ENCODE measurements around the gene SMARCD2.
"Not testable (repeated sequence)": the region's sequence is repeated elsewhere in the genome, so short reads cannot be mapped to it uniquely, and the experiment has no call there.

SMARCD2 gene

GRCh38 chr17:63842540-63843386 lies at the start of gene SMARCD2:
Gene SMARCD2, minus strand, starts transcription at chr17:63842685. Its CDS starts 11 bp downstream, at chr17:63842674.
- peak; percentile 90 to 91 for ATAC-seq

- ATAC-seq = peak in 1 of 2 donors; percentile 65
Measured at GRCh38 chr17:63889026-63889848, 46.8 kb upstream of the SMARCD2 start.

GRCh38 chr17:63885119-63885518 lies 42.6 kb upstream of the SMARCD2 start:
- not testable (repeated sequence) for ATAC-seq

GRCh38 chr17:63882626-63883126 lies 40.2 kb upstream of the SMARCD2 start:
- ATAC-seq = not testable (repeated sequence)

DNA sequence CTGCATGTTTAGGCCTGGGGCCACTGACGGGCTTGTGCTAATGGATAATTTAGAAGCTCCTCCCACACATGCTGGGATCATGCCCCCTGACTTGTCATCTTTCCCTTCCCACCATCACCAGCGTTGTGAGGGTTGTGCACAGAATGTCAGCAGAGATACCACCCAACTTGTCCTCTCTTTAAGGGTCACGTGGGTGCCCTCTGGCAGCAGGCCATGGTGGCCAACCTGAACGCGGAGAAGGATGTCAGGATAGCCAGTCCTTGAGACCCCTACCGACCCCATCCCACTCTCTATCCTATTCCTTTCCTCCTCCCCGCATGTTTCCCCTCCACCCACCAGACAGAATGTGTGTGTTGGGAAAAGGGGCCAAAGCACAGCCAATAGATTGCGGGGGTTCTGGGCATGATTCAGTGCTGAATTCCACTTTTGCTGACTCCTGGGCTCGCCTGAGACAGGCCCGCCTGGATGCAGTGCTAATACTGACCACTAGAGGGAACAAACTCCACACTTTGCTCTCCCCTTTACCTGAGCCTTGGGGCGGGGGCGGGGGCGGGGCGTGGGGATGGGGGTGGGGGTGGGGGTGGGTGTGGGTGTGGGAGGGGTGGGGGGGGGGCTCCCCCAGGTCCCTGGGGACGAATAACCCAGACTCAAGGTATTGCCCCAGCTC lies 39.6 kb upstream of the SMARCD2 start, which contains the start of gene GH2:
TSS of gene GH2 (minus strand) at position 10 of the 667 bp plus-strand sequence. CDS start 143 bp downstream, outside the sequence.
- peak; percentile 70 to 83 for ATAC-seq

GRCh38 chr17:63881337-63881736 lies 38.9 kb upstream of the SMARCD2 start:
- not testable (repeated sequence) for ATAC-seq

GRCh38 chr17:63880706-63881105 lies 38.2 kb upstream of the SMARCD2 start:
- ATAC-seq = no peak

DNA sequence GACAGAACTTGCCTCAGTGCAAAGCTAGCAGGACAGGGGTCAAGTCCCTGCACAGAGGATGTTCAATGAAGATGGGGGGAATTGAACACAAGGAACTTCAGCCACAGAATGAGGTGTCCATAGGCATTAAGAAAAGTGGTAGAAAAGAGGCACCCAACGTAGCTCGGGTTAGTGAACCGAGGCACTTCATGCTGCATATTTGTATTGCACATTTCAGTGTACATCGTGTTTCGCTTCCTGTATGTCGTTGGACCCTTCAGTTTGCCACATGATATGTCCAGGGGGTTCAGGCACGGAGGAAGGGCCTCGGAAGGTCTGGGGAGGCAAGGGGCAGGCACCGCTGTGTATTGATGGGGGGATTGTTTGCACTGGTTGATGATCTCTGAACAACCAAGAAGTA lies 35.9 kb upstream of the SMARCD2 start:
- not testable (repeated sequence) for ATAC-seq

DNA sequence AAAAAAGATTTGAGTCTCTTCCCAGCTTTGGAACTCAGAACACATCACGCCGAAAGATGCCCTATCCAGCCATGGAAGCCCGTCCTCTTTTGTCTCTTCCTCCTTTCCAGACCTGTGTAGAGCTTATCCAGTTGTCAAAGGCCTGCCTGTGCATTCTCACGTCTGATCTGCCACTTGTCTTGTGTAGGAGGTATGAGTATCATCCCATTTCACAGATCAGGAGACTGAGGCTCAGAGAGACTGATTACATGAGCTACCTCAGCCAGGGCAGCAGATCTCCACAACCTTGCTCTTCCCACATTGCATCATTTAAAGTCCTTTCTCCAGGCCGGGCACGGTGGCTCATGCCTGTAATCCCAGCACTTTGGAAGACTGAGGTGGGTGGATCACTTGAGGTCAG lies 32.2 kb upstream of the SMARCD2 start:
- not testable (repeated sequence) for ATAC-seq

- ATAC-seq = not testable (repeated sequence)
Measured at GRCh38 chr17:63874061-63874626, 31.7 kb upstream of the SMARCD2 start.

- ATAC-seq = not testable (repeated sequence)
Measured at GRCh38 chr17:63873577-63873976, 31.1 kb upstream of the SMARCD2 start, which contains the start of gene CSH2. Gene CSH2, minus strand, starts transcription at chr17:63873677. Its CDS starts 63 bp downstream, at chr17:63873614.

GRCh38 chr17:63871646-63872365 lies 29.3 kb upstream of the SMARCD2 start:
- ATAC-seq = not testable (repeated sequence)

DNA sequence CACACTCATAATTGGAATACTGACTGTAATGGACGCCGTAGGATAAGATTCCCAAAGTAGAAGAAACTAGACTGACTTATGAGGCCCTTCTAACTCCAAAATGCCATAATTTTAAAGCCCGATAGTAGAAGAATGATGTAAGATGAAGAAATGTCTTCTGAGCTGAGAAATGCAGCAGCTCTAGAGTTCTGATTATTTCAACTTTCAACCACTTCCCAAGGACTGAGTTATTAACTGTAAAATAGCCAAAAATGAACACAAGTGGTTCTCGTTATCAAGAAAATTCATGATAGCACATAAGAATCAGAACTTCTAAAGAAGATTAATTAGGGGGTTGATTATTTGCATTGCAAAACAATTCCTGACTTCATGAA lies 27.8 kb upstream of the SMARCD2 start:
- not testable (repeated sequence) for ATAC-seq

DNA sequence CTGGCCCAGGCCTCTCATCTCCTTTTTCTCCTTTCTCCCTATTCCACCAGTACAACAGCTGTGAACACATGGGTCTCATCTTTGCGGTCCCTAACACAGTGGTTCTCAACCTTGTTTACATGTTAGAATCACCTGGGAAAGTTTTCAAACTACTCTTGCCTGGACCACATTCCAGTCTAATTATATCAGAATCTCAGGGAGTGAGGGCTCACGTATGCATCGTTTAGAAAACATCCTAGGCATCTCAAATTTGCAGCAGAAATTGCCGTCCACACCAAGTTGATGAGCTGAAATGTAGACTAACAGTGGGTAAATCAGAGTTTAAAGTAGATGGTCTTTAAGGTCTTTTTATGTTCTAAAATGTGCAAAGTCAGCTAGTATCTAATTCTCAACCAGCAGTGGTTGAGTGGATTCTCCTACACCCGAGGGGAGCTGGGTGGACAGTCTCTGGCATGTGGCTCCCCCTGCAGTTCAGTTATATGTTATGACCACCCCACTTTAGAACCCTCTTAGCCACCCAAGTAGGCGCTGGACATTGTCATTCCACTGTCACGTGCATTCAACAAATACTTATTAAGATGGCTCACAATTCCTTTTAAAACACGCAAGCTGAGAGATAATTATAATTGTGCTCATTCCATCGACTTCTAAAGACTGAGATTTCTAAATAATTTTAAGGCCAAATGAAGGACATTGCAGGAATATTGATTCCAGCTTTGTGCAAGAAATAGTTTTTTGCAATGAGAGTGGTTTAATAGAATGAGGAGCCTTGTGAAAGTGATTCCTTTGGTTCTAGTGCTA lies 27.2 kb upstream of the SMARCD2 start:
- not testable (repeated sequence) for ATAC-seq

GRCh38 chr17:63866625-63867024 lies 24.1 kb upstream of the SMARCD2 start:
- not testable (repeated sequence) for ATAC-seq

GRCh38 chr17:63859257-63859656 lies 16.8 kb upstream of the SMARCD2 start:
- no peak for ATAC-seq

DNA sequence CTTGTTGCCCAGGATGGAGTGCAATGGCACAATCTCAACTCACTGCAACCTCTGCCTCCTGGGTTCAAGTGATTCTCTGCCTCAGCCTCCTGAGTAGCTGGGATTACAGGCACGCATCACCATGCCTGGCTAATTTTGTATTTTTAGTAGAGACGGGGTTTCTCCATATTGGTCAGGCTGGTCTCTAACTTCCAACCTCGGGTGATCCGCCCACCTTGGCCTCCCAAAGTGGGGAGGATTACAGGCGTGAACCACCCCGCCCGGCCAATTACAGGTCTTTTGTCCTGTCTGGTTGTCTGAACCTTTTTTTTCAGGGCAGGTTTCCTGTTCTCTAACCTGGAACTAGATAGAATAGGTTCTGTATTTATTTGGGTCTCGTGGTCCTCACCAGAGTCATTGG lies 13.9 kb upstream of the SMARCD2 start:
- ATAC-seq = not testable (repeated sequence)

DNA sequence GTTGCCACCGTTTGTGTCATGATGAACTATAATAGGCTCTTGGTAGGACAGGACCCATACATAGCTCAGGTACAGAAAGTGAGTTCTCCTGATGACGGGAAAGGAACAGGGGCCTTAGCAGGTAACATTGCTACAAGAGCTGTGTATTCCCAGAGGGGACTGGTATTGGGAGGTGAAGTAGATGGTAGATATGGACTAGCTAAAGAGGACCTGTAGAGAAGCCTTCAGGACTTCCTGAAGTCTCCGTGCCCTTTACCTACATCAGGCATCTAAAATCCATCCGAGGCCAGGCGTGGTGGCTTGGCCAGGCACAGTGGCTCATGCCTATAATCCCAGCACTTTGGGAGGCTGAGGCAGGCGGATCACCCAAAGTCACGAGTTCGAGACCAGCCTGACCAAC lies 12.7 kb upstream of the SMARCD2 start:
- ATAC-seq = no peak

- no peak for ATAC-seq
Measured at GRCh38 chr17:63854709-63855108, 12.2 kb upstream of the SMARCD2 start.

GRCh38 chr17:63853260-63853659 lies 10.8 kb upstream of the SMARCD2 start:
- no peak for ATAC-seq

DNA sequence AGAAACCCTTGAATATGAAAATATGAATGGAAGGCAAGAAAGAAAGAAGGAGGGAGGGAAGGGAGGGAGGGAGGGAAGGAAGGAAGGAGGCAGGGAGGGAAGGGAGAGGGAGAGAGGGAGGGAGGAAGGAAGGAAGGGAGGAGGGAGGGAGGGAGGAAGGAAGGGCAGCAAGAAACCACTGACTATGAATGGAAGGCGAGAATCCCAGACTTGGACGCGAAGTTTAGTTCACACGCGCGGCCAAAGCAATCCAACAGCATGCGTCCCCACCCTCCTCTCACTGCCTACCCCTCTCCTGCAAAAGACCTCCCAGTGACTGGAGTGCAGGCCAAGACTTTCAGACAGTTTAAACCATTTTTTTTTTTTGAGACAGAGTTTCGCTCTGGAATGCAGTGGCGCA lies 7.9 kb upstream of the SMARCD2 start:
- ATAC-seq = no peak

Measured in activated CD4-positive, CD25-positive, alpha-beta regulatory T cell treated with anti-CD3 and anti-CD28 coated beads, Interleukin-2, amount 50 U/mL, for 24 hours (primary cell).